ENCODE data around the gene MMRN2. TPM values are rescaled to one million over a fixed set of nuclear protein-coding genes. Genes with fewer than 3 reads are reported as not detected.
A peak's percentile ranks its signal among the peaks of the same experiment; 100 is the strongest.
"Not testable (repeated sequence)": the region's sequence is repeated elsewhere in the genome, so short reads cannot be mapped to it uniquely, and the experiment has no call there.

Gene MMRN2
- total and polyA plus RNA-seq, 8 donors, result 1.00 to 40.0 (median 5.7) TPM

DNA sequence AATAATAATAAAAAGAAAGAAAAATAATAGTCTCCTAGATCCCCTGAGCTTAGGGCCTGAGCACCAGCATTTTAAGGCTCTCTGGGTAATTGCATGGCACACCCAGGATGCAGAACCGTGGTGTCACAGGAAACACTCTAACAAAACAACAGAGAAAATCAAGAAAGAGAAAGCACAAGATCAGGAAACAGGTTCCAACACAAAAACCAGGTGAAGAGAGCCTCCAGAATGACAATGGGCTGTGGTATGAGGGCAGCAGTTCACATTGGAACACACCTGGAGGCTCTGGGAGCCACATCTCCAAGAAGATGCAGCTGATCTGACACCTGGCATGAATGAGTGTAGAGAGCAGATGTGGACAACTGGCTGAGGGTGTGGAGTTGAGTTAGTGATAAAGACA, 7.1 kb downstream of the MMRN2 start:
- H3K27ac ChIP-seq, result no peak overlapping the region
- H3K4me1 ChIP-seq, result peaks cover 6 to 34% (median 25%) of the 10 kb centered on the region in 4 donors
- no peak for DNase-seq
- TF ChIP-seq CTCF (IDR thresholded peaks at IDR 0.05), result no peak
- no peak for TF ChIP-seq POLR2AphosphoS5 (IDR thresholded peaks at IDR 0.05)
- TF ChIP-seq POLR2A (IDR thresholded peaks at IDR 0.05), result no peak
- TF ChIP-seq EP300 (IDR thresholded peaks at IDR 0.05), result no peak
- no peaks in the 10 kb centered on the region for H3K36me3 ChIP-seq
- whole genome bisulfite sequencing, 5 donors, result 62 to 79% (median 67%) methylated on average over 1 of the region's 1 CpG
- H3K27me3 ChIP-seq, result no peaks in the 10 kb centered on the region
- intact Hi-C loops (cut with DNase I; ENCODE audit: low total_unique reads), result no loop called here
- no peak overlapping the region for H3K4me3 ChIP-seq
- H3K9me3 ChIP-seq, result peaks cover 0 to 13% (median 4%) of the 10 kb centered on the region in 4 donors

- H3K27me3 ChIP-seq; H3K36me3 ChIP-seq; H3K27ac ChIP-seq; H3K4me3 ChIP-seq; intact Hi-C loops (cut with DNase I; ENCODE audit: low total_unique reads): not testable (repeated sequence)
- WGBS, 5 donors, result 82 to 97% (median 94%) methylated on average over 4 of the region's 4 CpGs
- peak in 1 of 2 donors; percentile 3 for DNase-seq
- H3K4me1 ChIP-seq, result peaks cover 7 to 24% (median 14%) of the 10 kb centered on the region in 4 donors
- peaks cover 0 to 13% (median 4%) of the 10 kb centered on the region in 4 donors for H3K9me3 ChIP-seq
Observed at GRCh38 chr10:86947806-86948205, 9.6 kb downstream of the MMRN2 start.

DNA sequence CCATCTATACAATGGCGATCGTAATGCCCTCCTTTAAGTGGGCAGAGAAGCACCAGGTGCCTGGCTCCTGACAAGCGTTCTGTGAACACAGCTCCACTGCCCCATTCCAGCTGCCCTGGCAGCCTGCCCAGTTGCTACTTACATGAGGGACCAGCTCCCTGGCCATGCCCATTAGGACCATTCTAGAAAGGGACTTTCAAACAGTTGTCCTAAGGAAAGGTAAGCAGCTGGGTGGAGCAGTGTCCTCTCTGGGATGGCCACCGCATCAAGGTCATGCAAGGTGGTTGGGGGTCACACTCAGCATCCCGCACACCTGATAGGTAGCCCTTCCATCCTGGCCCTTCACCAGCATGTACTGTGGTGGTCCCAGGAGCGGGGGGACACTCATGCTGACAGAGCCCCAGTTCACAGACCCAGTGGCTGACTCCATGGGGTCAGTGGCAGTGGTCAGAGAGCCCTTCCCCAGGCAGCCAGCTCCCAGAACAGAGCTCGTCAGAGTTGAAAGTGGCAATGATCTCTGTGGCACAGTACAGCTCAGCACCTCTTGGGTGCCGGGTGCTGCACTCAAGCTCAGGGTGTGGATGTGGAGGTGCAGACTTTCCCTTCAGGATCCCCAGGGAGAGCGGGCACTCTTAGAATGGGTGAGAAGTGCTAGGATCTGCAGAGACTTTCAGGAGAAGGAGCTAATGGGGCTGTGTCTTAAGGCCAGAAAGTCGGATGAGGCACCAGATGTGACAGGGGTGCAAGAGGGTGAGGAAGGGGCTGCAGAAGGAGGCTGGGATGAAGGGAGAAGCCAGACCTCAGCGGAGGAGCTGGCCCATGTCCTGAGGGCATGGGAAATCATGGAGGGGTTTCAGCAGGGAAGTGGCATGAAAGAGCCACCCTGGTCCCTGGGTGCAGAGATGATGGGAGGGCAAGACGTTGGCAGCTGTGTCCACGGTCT, 10.9 kb downstream of the MMRN2 start:
- 65 to 79% (median 74%) methylated on average over 9 to 13 of the region's 13 CpGs for WGBS, 5 donors
- Histone ChIP-seq H3K36me3 (peaks cover 0 to 3% (median 0%) of the 10 kb centered on the region in 4 donors), H3K4me1 (peaks cover 11 to 33% (median 21%) of the 10 kb centered on the region in 4 donors), H3K4me3 (no peak overlapping the region), H3K27me3 (peaks cover 0 to 10% (median 0%) of the 10 kb centered on the region in 3 donors), H3K9me3 (no peaks in the 10 kb centered on the region), H3K27ac (no peak overlapping the region)
- intact Hi-C loops (cut with DNase I; ENCODE audit: low total_unique reads), result no loop called here
- TF ChIP-seq CTCF (IDR thresholded peaks at IDR 0.05), result no peak
- TF ChIP-seq POLR2A (IDR thresholded peaks at IDR 0.05), result no peak
- TF ChIP-seq EP300 (IDR thresholded peaks at IDR 0.05), result no peak
- TF ChIP-seq POLR2AphosphoS5 (IDR thresholded peaks at IDR 0.05), result no peak
- peak; percentile 62 to 67 for DNase-seq

DNA sequence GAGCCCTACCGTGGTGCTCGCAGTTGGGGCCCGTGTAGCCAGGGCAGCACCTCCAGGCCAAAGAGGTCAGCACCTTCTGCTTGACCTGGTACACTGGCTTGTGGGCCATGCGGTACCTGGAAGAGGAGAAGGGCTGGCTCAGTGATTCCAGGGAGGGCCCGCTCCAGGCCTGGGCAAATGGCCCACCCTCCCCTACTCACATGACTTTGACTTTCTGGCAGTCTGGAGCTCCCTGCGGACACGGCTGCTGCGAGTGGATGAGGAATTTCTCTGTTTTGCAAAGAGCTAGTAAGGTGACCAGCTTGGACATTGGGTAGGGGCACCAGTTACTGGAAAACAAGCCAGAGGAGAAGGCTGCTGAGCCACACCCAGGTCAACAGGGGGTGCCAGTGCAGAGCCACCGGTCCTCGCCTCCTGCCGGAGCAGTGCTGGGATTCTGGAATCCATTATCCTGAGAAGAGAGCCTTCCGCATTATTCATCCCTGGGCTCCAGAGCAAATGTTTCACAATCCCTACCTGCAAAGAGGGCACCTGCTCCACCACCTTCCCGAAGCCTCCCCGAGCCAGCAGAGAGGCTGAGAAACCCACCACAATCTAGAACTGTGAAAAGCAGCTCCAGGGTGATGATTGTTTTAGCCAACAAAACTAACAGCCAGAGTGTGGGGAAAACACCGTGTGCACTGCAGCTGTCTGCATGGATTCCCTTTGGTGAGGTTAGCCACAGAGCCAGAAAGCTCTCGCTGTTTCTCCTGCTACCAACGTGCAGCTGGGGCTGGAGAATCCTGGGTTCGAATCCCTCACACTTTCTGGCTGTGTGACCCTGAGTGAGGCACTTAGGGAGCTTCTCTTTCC, 11.8 kb downstream of the MMRN2 start:
- peaks cover 11 to 33% (median 21%) of the 10 kb centered on the region in 4 donors for H3K4me1 ChIP-seq
- no peaks in the 10 kb centered on the region for H3K9me3 ChIP-seq
- WGBS, 5 donors, result 54 to 65% (median 64%) methylated on average over 16 to 18 of the region's 18 CpGs
- DNase-seq, result peak; percentile 23 to 48
- intact Hi-C loops (cut with DNase I; ENCODE audit: low total_unique reads), result no loop called here
- no peak for TF ChIP-seq POLR2AphosphoS5 (IDR thresholded peaks at IDR 0.05)
- TF ChIP-seq POLR2A (IDR thresholded peaks at IDR 0.05), result no peak
- no peak for TF ChIP-seq EP300 (IDR thresholded peaks at IDR 0.05)
- TF ChIP-seq CTCF (IDR thresholded peaks at IDR 0.05), result no peak
- no peak overlapping the region for H3K4me3 ChIP-seq
- no peak overlapping the region for H3K27ac ChIP-seq
- H3K27me3 ChIP-seq, result peaks cover 0 to 10% (median 0%) of the 10 kb centered on the region in 3 donors
- H3K36me3 ChIP-seq, result peaks cover 0 to 3% (median 1%) of the 10 kb centered on the region in 4 donors

All from stomach (tissue), 9 donors.